ENCODE data around the gene DPYSL5.

DPYSL5 gene

GRCh38 chr2:26904839-26905238 is 56.9 kb downstream of the DPYSL5 start:
- FAIRE-seq (no peak), DNase-seq (ENCODE audit: insufficient read length, low spot score) (no peak)
- no peak for TF ChIP-seq POU2F2 (IDR thresholded peaks at IDR 0.05; ENCODE audit: low read depth, low read length)
- no peak for TF ChIP-seq PAX5 (IDR thresholded peaks at IDR 0.05; ENCODE audit: insufficient read depth, low read length, severe bottlenecking)
- TF ChIP-seq SPI1 (IDR thresholded peaks at IDR 0.05; ENCODE audit: low read depth, low read length) = no peak
- TF ChIP-seq POLR2A (IDR thresholded peaks at IDR 0.05; ENCODE audit: low read depth, low read length) = no peak
- no peak for TF ChIP-seq TAF1 (IDR thresholded peaks at IDR 0.05; ENCODE audit: low read depth, low read length)
- TF ChIP-seq POLR2AphosphoS5 (IDR thresholded peaks at IDR 0.05; ENCODE audit: low read depth, low read length) = no peak

- no peak for FAIRE-seq
- no peak for DNase-seq (ENCODE audit: insufficient read length, low spot score)
- TF ChIP-seq TAF1 (IDR thresholded peaks at IDR 0.05; ENCODE audit: low read depth, low read length) (no peak), POLR2A (IDR thresholded peaks at IDR 0.05; ENCODE audit: low read depth, low read length) (no peak), PAX5 (IDR thresholded peaks at IDR 0.05; ENCODE audit: insufficient read depth, low read length, severe bottlenecking) (no peak), SPI1 (IDR thresholded peaks at IDR 0.05; ENCODE audit: low read depth, low read length) (no peak)
Measured at GRCh38 chr2:26905341-26906198, 57.6 kb downstream of the DPYSL5 start.

GRCh38 chr2:26907416-26907815 is 59.5 kb downstream of the DPYSL5 start:
- no peak for DNase-seq (ENCODE audit: insufficient read length, low spot score)
- FAIRE-seq = no peak
- no peak for TF ChIP-seq POLR2A (IDR thresholded peaks at IDR 0.05; ENCODE audit: low read depth, low read length)
- TF ChIP-seq POLR2AphosphoS5 (IDR thresholded peaks at IDR 0.05; ENCODE audit: low read depth, low read length) = no peak

- TF ChIP-seq POLR2A (IDR thresholded peaks at IDR 0.05; ENCODE audit: low read depth, low read length) (no peak), PAX5 (IDR thresholded peaks at IDR 0.05; ENCODE audit: insufficient read depth, low read length, severe bottlenecking) (no peak), POU2F2 (IDR thresholded peaks at IDR 0.05; ENCODE audit: low read depth, low read length) (no peak), POLR2AphosphoS5 (IDR thresholded peaks at IDR 0.05; ENCODE audit: low read depth, low read length) (no peak), TAF1 (IDR thresholded peaks at IDR 0.05; ENCODE audit: low read depth, low read length) (no peak), SPI1 (IDR thresholded peaks at IDR 0.05; ENCODE audit: low read depth, low read length) (no peak)
- DNase-seq (ENCODE audit: insufficient read length, low spot score) = no peak
- no peak for FAIRE-seq
Measured at GRCh38 chr2:26910176-26910575, 62.2 kb downstream of the DPYSL5 start.

GRCh38 chr2:26911911-26912861 is 64.3 kb downstream of the DPYSL5 start:
- TF ChIP-seq POU2F2 (IDR thresholded peaks at IDR 0.05; ENCODE audit: low read depth, low read length) (no peak), POLR2A (IDR thresholded peaks at IDR 0.05; ENCODE audit: low read depth, low read length) (no peak), TAF1 (IDR thresholded peaks at IDR 0.05; ENCODE audit: low read depth, low read length) (no peak), SPI1 (IDR thresholded peaks at IDR 0.05; ENCODE audit: low read depth, low read length) (no peak), PAX5 (IDR thresholded peaks at IDR 0.05; ENCODE audit: insufficient read depth, low read length, severe bottlenecking) (no peak), POLR2AphosphoS5 (IDR thresholded peaks at IDR 0.05; ENCODE audit: low read depth, low read length) (no peak)
- FAIRE-seq (no peak), DNase-seq (ENCODE audit: insufficient read length, low spot score) (no peak)

- FAIRE-seq (no peak), DNase-seq (ENCODE audit: insufficient read length, low spot score) (no peak)
- TF ChIP-seq POU2F2 (IDR thresholded peaks at IDR 0.05; ENCODE audit: low read depth, low read length) (no peak), POLR2A (IDR thresholded peaks at IDR 0.05; ENCODE audit: low read depth, low read length) (no peak), SPI1 (IDR thresholded peaks at IDR 0.05; ENCODE audit: low read depth, low read length) (no peak), TAF1 (IDR thresholded peaks at IDR 0.05; ENCODE audit: low read depth, low read length) (no peak), POLR2AphosphoS5 (IDR thresholded peaks at IDR 0.05; ENCODE audit: low read depth, low read length) (no peak), PAX5 (IDR thresholded peaks at IDR 0.05; ENCODE audit: insufficient read depth, low read length, severe bottlenecking) (no peak)
Measured at GRCh38 chr2:26913606-26913998, 65.7 kb downstream of the DPYSL5 start.

- no peak for FAIRE-seq
- no peak for TF ChIP-seq PAX5 (IDR thresholded peaks at IDR 0.05; ENCODE audit: insufficient read depth, low read length, severe bottlenecking)
- TF ChIP-seq POLR2A (IDR thresholded peaks at IDR 0.05; ENCODE audit: low read depth, low read length) = no peak
- no peak for TF ChIP-seq POU2F2 (IDR thresholded peaks at IDR 0.05; ENCODE audit: low read depth, low read length)
- no peak for TF ChIP-seq TAF1 (IDR thresholded peaks at IDR 0.05; ENCODE audit: low read depth, low read length)
- no peak for TF ChIP-seq SPI1 (IDR thresholded peaks at IDR 0.05; ENCODE audit: low read depth, low read length)
- no peak for TF ChIP-seq POLR2AphosphoS5 (IDR thresholded peaks at IDR 0.05; ENCODE audit: low read depth, low read length)
- no peak for DNase-seq (ENCODE audit: insufficient read length, low spot score)
Measured at GRCh38 chr2:26913999-26914658, 66.2 kb downstream of the DPYSL5 start.

GRCh38 chr2:26914659-26915310 is 66.9 kb downstream of the DPYSL5 start:
- no peak for DNase-seq (ENCODE audit: insufficient read length, low spot score)
- no peak for FAIRE-seq
- TF ChIP-seq PAX5 (IDR thresholded peaks at IDR 0.05; ENCODE audit: insufficient read depth, low read length, severe bottlenecking) (no peak), SPI1 (IDR thresholded peaks at IDR 0.05; ENCODE audit: low read depth, low read length) (no peak), POU2F2 (IDR thresholded peaks at IDR 0.05; ENCODE audit: low read depth, low read length) (no peak), POLR2AphosphoS5 (IDR thresholded peaks at IDR 0.05; ENCODE audit: low read depth, low read length) (no peak), TAF1 (IDR thresholded peaks at IDR 0.05; ENCODE audit: low read depth, low read length) (no peak), POLR2A (IDR thresholded peaks at IDR 0.05; ENCODE audit: low read depth, low read length) (no peak)
